Caco-2 (cell line): ENCODE results near the gene DFFB. TPM values are rescaled to one million over a fixed set of nuclear protein-coding genes. Genes with fewer than 3 reads are reported as not detected.

ENCODE experiments used
- BruUV-seq: library from RNA; stranded (reverse); fragments of 400-500 nt; replicated peaks from 2 replicates; lab custom pipeline; 2021; lab: Mats Ljungman, UMichigan
- CTCF ChIA-PET: fragments of 300-600 bp; sonication (Branson Sonifier 250); formaldehyde crosslinking; loops from one replicate; lab custom pipeline; 2022; ENCODE audit warnings: antibody characterized with exemption; lab: Charles Lee
- POLR2A ChIA-PET: fragments of 300-600 bp; sonication (Branson Sonifier 250); formaldehyde crosslinking; loops from one replicate; lab custom pipeline; 2022; ENCODE audit warnings: antibody characterized with exemption; lab: Charles Lee
- DNase-seq, 2 experiments: peaks; one replicate each; pipeline versions ENCODE4 v3.0.0 to v3.0.0-alpha.2; 2020 to 2022
- H3K27me3 ChIP-seq: replicated peaks from 2 replicates; pipeline ENCODE4 v1.6.0; 2011; ENCODE audit warnings: low read length; ENCODE audit not compliant: control insufficient read depth, insufficient read depth
- H3K36me3 ChIP-seq: 2 replicates; pipeline ENCODE4 v1.5.1; 2011; ENCODE audit warnings: low read length; ENCODE audit not compliant: control insufficient read depth, insufficient read depth
- H3K4me1 ChIP-seq: fragments of 250-450 bp; sonication (Bioruptor Pico); 2 replicates; pipeline ENCODE4 v1.5.1; 2020; ENCODE audit warnings: mild to moderate bottlenecking
- H3K4me3 ChIP-seq: 2 replicates; pipeline ENCODE4 v1.5.1; 2011; ENCODE audit warnings: low read depth, mild to moderate bottlenecking, control low read depth, low read length
- H3K9me3 ChIP-seq: fragments of 250-450 bp; sonication (Bioruptor Pico); 2 replicates; pipeline ENCODE4 v1.5.1; 2020; ENCODE audit warnings: mild to moderate bottlenecking, moderate library complexity
- H3K27ac Mint-ChIP-seq: one replicate; pipeline ENCODE4 v1.8.0; 2022; ENCODE audit warnings: mixed read lengths; ENCODE audit not compliant: unreplicated experiment
- H3K27me3 Mint-ChIP-seq: one replicate; pipeline ENCODE4 v1.8.0; 2022; ENCODE audit warnings: mixed read lengths; ENCODE audit not compliant: insufficient read depth, unreplicated experiment
- H3K36me3 Mint-ChIP-seq: one replicate; pipeline ENCODE4 v1.8.0; 2022; ENCODE audit warnings: mild to moderate bottlenecking, mixed read lengths; ENCODE audit not compliant: insufficient read depth, unreplicated experiment
- H3K4me1 Mint-ChIP-seq: one replicate; pipeline ENCODE4 v1.8.0; 2022; ENCODE audit warnings: low read depth, mixed read lengths; ENCODE audit not compliant: unreplicated experiment
- H3K4me3 Mint-ChIP-seq: one replicate; pipeline ENCODE4 v1.8.0; 2022; ENCODE audit warnings: mild to moderate bottlenecking, moderate library complexity, mixed read lengths; ENCODE audit not compliant: unreplicated experiment
- H3K9me3 Mint-ChIP-seq: one replicate; pipeline ENCODE4 v1.8.0; 2022; ENCODE audit warnings: mixed read lengths; ENCODE audit not compliant: unreplicated experiment
- CTCF ChIP-seq, 2 experiments: fragments of 200-600 bp in 1 of 2; IDR thresholded peaks; 1 replicate in 1 of 2; 2 replicates in 1 of 2; pipeline versions ENCODE4 v1.5.1 to v1.8.0; 2011 to 2022; ENCODE audit warnings: antibody characterized with exemption in 1 of 2, control low read depth in 1 of 2, inconsistent platforms in 1 of 2, low read depth in 1 of 2, low read length in 1 of 2, mild to moderate bottlenecking in 1 of 2, moderate library complexity in 1 of 2; ENCODE audit not compliant: insufficient read depth in 1 of 2, severe bottlenecking in 1 of 2, unreplicated experiment in 1 of 2
- intact Hi-C: fragments of 100-400 bp; cut with micrococcal nuclease; formaldehyde crosslinking; loops from one replicate; pipeline ENCODE4 v1.10.0; 2022; ENCODE audit not compliant: unreplicated experiment
- total RNA-seq: library from RNA; stranded (reverse); gene quantifications from 2 replicates; pipeline ENCODE4 v1.2.3, GENCODE V29; 2022

DFFB gene
- total RNA-seq, 1 experiment from 2014 or later, result 7.7 TPM

GRCh38 chr1:3910857-3911845, 53.9 kb downstream of the DFFB start:
- H3K36me3 Mint-ChIP-seq, result no peaks in the 10 kb centered on the region
- Histone ChIP-seq H3K4me1 (no peaks in the 10 kb centered on the region), H3K4me3 (no peak overlapping the region), H3K36me3 (no peaks in the 10 kb centered on the region), H3K27me3 (no peaks in the 10 kb centered on the region), H3K9me3 (no peaks in the 10 kb centered on the region)
- H3K27me3 Mint-ChIP-seq, result no peaks in the 10 kb centered on the region
- H3K27ac Mint-ChIP-seq, result no peak overlapping the region
- TF ChIP-seq CTCF (IDR thresholded peaks at IDR 0.05; ENCODE audit: insufficient read depth in 1 of 2, low read depth in 1 of 2, low read length in 1 of 2, severe bottlenecking in 1 of 2, unreplicated experiment in 1 of 2), result peak; percentile 63 to 81
- no peaks in the 10 kb centered on the region for H3K9me3 Mint-ChIP-seq
- CTCF ChIA-PET, result interaction anchor here (0.6 to 0.8 kb wide), 3 partner anchors 11 to 739 kb away, joined by 4 to 5 read pairs (median 4); partner anchors contain the start of gene C1orf174
- no TSS peak for BruUV-seq
- no peaks in the 10 kb centered on the region for H3K4me1 Mint-ChIP-seq
- POLR2A ChIA-PET, result no interaction called here
- intact Hi-C loops, result no loop called here
- H3K4me3 Mint-ChIP-seq, result no peak overlapping the region
- peak; percentile 75 to 85 for DNase-seq

- no peak overlapping the region for H3K4me3 ChIP-seq
- DNase-seq, result peak in 1 of 2 experiments; percentile 16
- no peak for TF ChIP-seq CTCF (IDR thresholded peaks at IDR 0.05; ENCODE audit: insufficient read depth in 1 of 2, low read depth in 1 of 2, low read length in 1 of 2, severe bottlenecking in 1 of 2, unreplicated experiment in 1 of 2)
- Mint-ChIP-seq H3K4me1 (no peaks in the 10 kb centered on the region), H3K36me3 (no peaks in the 10 kb centered on the region), H3K9me3 (no peaks in the 10 kb centered on the region), H3K4me3 (no peak overlapping the region), H3K27ac (no peak overlapping the region), H3K27me3 (no peaks in the 10 kb centered on the region)
- POLR2A ChIA-PET, result no interaction called here
- H3K36me3 ChIP-seq, result no peaks in the 10 kb centered on the region
- no peaks in the 10 kb centered on the region for H3K4me1 ChIP-seq
- intact Hi-C loops, result no loop called here
- CTCF ChIA-PET, result interaction anchor here (0.6 kb wide), 1 partner anchor 558 kb away, joined by 4 read pairs; no protein-coding TSS in a partner anchor
- H3K27me3 ChIP-seq, result no peaks in the 10 kb centered on the region
- H3K9me3 ChIP-seq, result no peaks in the 10 kb centered on the region
- no TSS peak for BruUV-seq
Observed at GRCh38 chr1:3911981-3912808, 54.9 kb downstream of the DFFB start.
